GM12891 (cell line): Measurements from ENCODE around the gene TAF1C.

Experiments used
- POLR2A ChIP-seq: IDR thresholded peaks from 2 replicates; pipeline ENCODE4 v1.6.1; 2011; ENCODE audit warnings: low read depth, low read length, control low read depth
- POLR2AphosphoS5 ChIP-seq: IDR thresholded peaks from 2 replicates; pipeline ENCODE4 v1.6.1; 2011; ENCODE audit warnings: low read depth, low read length, control low read depth
- POU2F2 ChIP-seq: IDR thresholded peaks from 2 replicates; pipeline ENCODE4 v1.6.1; 2011; ENCODE audit warnings: low read depth, mild to moderate bottlenecking, control low read depth, low read length, moderate library complexity
- SPI1 ChIP-seq: IDR thresholded peaks from 2 replicates; pipeline ENCODE4 v1.6.1; 2011; ENCODE audit warnings: low read depth, low read length, control low read depth
- TAF1 ChIP-seq: IDR thresholded peaks from 2 replicates; pipeline ENCODE4 v1.6.1; 2011; ENCODE audit warnings: low read depth, low read length, control low read depth

GRCh38 chr16:84232060-84232459, 45.2 kb upstream of the TAF1C start:
- TF ChIP-seq POLR2A (no peak), POU2F2 (no peak), TAF1 (no peak), POLR2AphosphoS5 (no peak), SPI1 (no peak)
